NCI-H510A treated with DMSO at 0.1 percent for 48 hours (cell line): ENCODE data around the gene RCC2.
A peak's percentile ranks its signal among the peaks of the same experiment; 100 is the strongest.
"Not testable (repeated sequence)": the region's sequence is repeated elsewhere in the genome, so short reads cannot be mapped to it uniquely, and the experiment has no call there.

ENCODE experiments used
- DNase-seq: peaks from one replicate; lab custom pipeline; 2025; lab: John Stamatoyannopoulos, UW

Gene RCC2

GRCh38 chr1:17419626-17420328 is 19.7 kb downstream of the RCC2 start:
- DNase-seq: peak; percentile 39

- no peak for DNase-seq
Measured at GRCh38 chr1:17416389-17416788, 23.1 kb downstream of the RCC2 start.

GRCh38 chr1:17414022-17414421 is 25.5 kb downstream of the RCC2 start:
- DNase-seq: no peak

- DNase-seq: no peak
Measured at GRCh38 chr1:17412093-17412870, 27.2 kb downstream of the RCC2 start.

- no peak for DNase-seq
Measured at GRCh38 chr1:17409391-17409811, 30.1 kb downstream of the RCC2 start.

GRCh38 chr1:17407786-17408514 is 31.5 kb downstream of the RCC2 start:
- DNase-seq: not testable (repeated sequence)

GRCh38 chr1:17406760-17407475 is 32.6 kb downstream of the RCC2 start:
- DNase-seq: not testable (repeated sequence)

GRCh38 chr1:17405898-17406759 is 33.3 kb downstream of the RCC2 start:
- DNase-seq: peak; percentile 14

GRCh38 chr1:17404820-17405219 is 34.7 kb downstream of the RCC2 start:
- no peak for DNase-seq

- DNase-seq: no peak
Measured at GRCh38 chr1:17404034-17404684, 35.3 kb downstream of the RCC2 start.

- DNase-seq: no peak
Measured at GRCh38 chr1:17403081-17403480, 36.4 kb downstream of the RCC2 start.

- no peak for DNase-seq
Measured at GRCh38 chr1:17401841-17402240, 37.6 kb downstream of the RCC2 start.

GRCh38 chr1:17400725-17401341 is 38.6 kb downstream of the RCC2 start:
- no peak for DNase-seq

- no peak for DNase-seq
Measured at GRCh38 chr1:17397910-17398695, 41.4 kb downstream of the RCC2 start.

GRCh38 chr1:17393230-17393629 is 46.2 kb downstream of the RCC2 start:
- DNase-seq: no peak

- DNase-seq: no peak
Measured at GRCh38 chr1:17392199-17392740, 47.2 kb downstream of the RCC2 start.

- no peak for DNase-seq
Measured at GRCh38 chr1:17381161-17381560, 58.3 kb downstream of the RCC2 start.

- peak; percentile 95 for DNase-seq
Measured at GRCh38 chr1:17377325-17377953, 62.0 kb downstream of the RCC2 start.

- no peak for DNase-seq
Measured at GRCh38 chr1:17375651-17376050, 63.8 kb downstream of the RCC2 start.
